GM12892 (cell line): Measurements from ENCODE around the gene HDAC4.

Source experiments
- DNase-seq: peaks from one replicate; pipeline ENCODE4 v3.0.0; 2011; ENCODE audit not compliant: insufficient read length
- FAIRE-seq: peaks from 2 replicates; lab custom pipeline; 2011; peaks lifted over from hg19 to GRCh38; lab: Jason Lieb, UNC
- POLR2A ChIP-seq: IDR thresholded peaks from 2 replicates; pipeline ENCODE4 v1.6.1; 2011; ENCODE audit warnings: low read depth, low read length, control low read depth
- POLR2AphosphoS5 ChIP-seq: IDR thresholded peaks from 2 replicates; pipeline ENCODE4 v1.6.1; 2011; ENCODE audit warnings: low read depth, low read length, control low read depth
- TAF1 ChIP-seq: IDR thresholded peaks from 2 replicates; pipeline ENCODE4 v1.6.1; 2011; ENCODE audit warnings: low read depth, mild to moderate bottlenecking, control low read depth, low read length, borderline replicate concordance

The HDAC4 gene

DNA sequence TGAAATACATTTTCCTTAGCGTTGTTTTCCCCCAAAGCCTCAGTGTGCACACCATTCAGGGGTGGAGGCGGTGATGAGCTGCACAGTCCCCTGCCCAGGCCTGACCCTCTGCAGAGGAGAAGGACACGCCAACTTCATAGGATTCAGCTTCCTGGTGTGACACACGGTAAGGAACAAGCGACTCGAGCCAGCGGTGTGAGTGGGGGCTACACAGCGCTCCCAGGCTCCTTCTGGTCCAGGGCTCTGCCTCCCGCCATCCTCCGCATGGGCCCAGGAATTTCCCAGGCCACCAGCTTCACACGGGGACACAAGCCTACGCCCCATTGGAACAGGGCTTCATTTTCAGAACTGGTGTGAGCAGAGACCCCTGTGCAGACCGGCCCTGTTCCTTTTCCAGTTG lies 272.1 kb downstream of the HDAC4 start:
- no peak for TF ChIP-seq POLR2A
- no peak for TF ChIP-seq POLR2AphosphoS5
- no peak for TF ChIP-seq TAF1
- no peak for DNase-seq
- FAIRE-seq: no peak

GRCh38 chr2:239127513-239127912 lies 273.3 kb downstream of the HDAC4 start:
- no peak for TF ChIP-seq POLR2AphosphoS5
- TF ChIP-seq TAF1: no peak
- no peak for TF ChIP-seq POLR2A
- FAIRE-seq: no peak
- DNase-seq: no peak

- FAIRE-seq (no peak), DNase-seq (no peak)
- TF ChIP-seq POLR2A (no peak), TAF1 (no peak), POLR2AphosphoS5 (no peak)
Measured at GRCh38 chr2:239125726-239126675, 274.8 kb downstream of the HDAC4 start.

GRCh38 chr2:239124152-239124899 lies 276.5 kb downstream of the HDAC4 start:
- TF ChIP-seq POLR2AphosphoS5: no peak
- TF ChIP-seq TAF1: no peak
- TF ChIP-seq POLR2A: no peak
- no peak for DNase-seq
- no peak for FAIRE-seq

DNA sequence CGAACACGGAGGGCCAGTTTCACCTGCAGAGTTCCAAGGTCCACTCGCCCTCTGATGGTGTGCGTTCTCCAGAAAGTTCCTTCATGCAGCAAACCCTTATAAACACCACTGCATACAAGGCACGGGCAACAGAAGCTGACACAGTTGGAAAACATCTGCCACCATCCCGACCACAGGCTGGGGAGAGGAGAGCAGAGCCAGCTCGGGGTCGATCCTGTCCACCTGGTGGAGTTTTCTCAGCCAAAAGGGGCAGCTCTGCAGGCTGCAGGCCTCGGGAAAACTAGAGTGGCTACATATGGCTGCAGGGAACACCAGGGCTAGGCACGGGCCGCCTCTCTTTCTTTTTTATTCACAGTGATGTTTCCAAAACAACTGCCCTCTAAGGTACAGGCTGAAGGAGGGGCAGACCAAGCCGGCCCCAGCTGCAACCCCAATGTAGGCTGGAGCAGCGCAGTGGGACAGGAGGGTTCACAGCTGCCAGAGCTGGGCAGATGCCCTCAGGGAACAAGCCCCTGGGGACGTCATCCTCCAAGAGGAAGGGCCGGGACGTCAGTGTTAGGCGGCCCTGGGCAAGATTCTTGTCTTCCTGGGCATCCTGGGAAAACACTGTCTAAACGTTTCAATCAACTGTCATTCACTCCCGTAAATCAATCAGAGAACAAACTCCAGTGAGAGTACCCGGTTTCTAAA lies 278.3 kb downstream of the HDAC4 start:
- no peak for FAIRE-seq
- TF ChIP-seq POLR2AphosphoS5: no peak
- no peak for TF ChIP-seq TAF1
- no peak for TF ChIP-seq POLR2A
- no peak for DNase-seq

DNA sequence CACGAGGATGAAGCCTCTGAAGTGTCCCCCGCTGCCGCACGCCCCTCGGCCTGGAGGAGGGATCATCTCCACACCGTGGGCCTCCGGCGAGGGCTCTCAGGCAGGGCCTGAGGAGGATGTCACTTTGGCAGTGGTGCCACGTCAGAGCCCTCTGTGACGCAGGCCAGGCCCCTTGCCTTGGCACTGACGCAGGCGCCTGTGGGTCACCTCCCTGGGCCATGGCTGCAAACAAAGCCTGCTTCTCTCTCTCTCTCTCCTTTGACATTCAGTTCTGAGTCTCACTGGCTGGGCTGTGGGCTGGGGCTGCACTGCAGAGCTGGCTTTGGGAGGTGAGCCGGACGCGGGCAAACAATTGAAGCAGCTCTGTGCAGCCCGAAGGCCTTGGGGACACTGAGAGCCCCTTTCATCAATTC lies 279.2 kb downstream of the HDAC4 start:
- DNase-seq: no peak
- TF ChIP-seq TAF1: no peak
- no peak for TF ChIP-seq POLR2AphosphoS5
- no peak for TF ChIP-seq POLR2A

DNA sequence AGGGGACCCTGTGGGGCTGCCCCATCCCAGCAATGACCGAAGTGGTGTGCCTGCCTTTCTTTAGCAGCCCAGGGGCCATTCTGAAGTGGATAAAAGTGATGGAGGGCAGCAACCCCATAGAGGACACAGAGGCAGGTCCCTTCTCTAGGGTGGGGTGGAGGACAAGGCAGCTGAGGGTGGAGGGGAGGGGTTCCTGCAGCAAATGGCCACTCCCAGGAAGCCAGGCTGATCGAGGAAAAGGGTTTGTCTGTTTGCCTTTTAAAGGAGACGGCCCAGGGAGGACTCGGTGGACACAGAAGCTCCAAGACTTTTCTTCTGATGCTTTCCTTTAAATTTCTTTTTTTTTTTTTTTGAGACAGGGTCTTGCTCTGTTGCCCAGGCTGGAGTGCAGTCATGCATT lies 280.2 kb downstream of the HDAC4 start:
- no peak for DNase-seq
- no peak for TF ChIP-seq POLR2A
- no peak for TF ChIP-seq TAF1
- no peak for TF ChIP-seq POLR2AphosphoS5
- FAIRE-seq: no peak

More for the DNA sequence above, 279.2 kb downstream of the HDAC4 start:
- no peak for FAIRE-seq

- FAIRE-seq: no peak
- TF ChIP-seq POLR2AphosphoS5: no peak
- TF ChIP-seq TAF1: no peak
- TF ChIP-seq POLR2A: no peak
- DNase-seq: no peak
Measured at GRCh38 chr2:239119346-239120126, 281.3 kb downstream of the HDAC4 start.

GRCh38 chr2:239118675-239119211 lies 282.1 kb downstream of the HDAC4 start:
- no peak for FAIRE-seq

GRCh38 chr2:239118264-239118663 lies 282.6 kb downstream of the HDAC4 start:
- FAIRE-seq (no peak), DNase-seq (no peak)
- TF ChIP-seq TAF1: no peak
- no peak for TF ChIP-seq POLR2AphosphoS5
- no peak for TF ChIP-seq POLR2A

More at GRCh38 chr2:239118675-239119211, 282.1 kb downstream of the HDAC4 start:
- no peak for DNase-seq
- TF ChIP-seq POLR2A (no peak), TAF1 (no peak), POLR2AphosphoS5 (no peak)
